GM21529 (cell line): ENCODE measurements around the gene TTLL9.
A peak's percentile ranks its signal among the peaks of the same experiment; 100 is the strongest.

Experiments
- ATAC-seq: cut with Tn5 transposase; IDR thresholded peaks from one replicate; pipeline ENCODE4 v1.9.1; 2021; ENCODE audit not compliant: unreplicated experiment

TTLL9 gene

GRCh38 chr20:31939661-31940060 lies 69.2 kb downstream of the TTLL9 start:
- no peak for ATAC-seq

- no peak for ATAC-seq
Measured at GRCh38 chr20:31943052-31943471, 72.6 kb downstream of the TTLL9 start.

GRCh38 chr20:31945319-31945718 lies 74.9 kb downstream of the TTLL9 start:
- no peak for ATAC-seq

- ATAC-seq = no peak
Measured at GRCh38 chr20:31945785-31946184, 75.4 kb downstream of the TTLL9 start.

DNA sequence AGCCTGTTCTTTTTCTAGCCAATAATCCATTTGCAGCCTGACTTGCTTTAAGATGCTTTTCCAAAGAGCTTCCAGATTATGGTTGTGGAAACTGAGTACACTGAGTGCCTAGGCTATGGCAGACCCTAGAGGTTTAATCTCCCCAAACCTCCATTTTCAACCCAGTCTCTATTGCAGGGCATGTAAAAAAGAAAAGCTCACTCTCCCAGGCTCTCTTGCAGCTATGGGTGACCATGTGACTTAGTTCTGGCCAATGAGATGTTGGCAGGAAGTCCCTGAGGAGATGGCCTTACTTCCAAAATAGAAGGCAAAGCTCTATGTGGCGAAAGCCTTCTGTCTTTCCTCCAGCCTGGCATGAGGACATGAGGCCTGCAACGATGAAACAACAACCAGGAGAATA lies 77.6 kb downstream of the TTLL9 start:
- ATAC-seq = no peak

- no peak for ATAC-seq
Measured at GRCh38 chr20:31949877-31950646, 79.6 kb downstream of the TTLL9 start.

GRCh38 chr20:31951203-31951529 lies 80.7 kb downstream of the TTLL9 start:
- no peak for ATAC-seq

GRCh38 chr20:31951530-31952453 lies 81.4 kb downstream of the TTLL9 start, which contains the start of gene PDRG1:
Gene PDRG1, minus strand, starts transcription at chr20:31952046. Its CDS starts 85 bp downstream, at chr20:31951961.
- ATAC-seq = peak; percentile 86

DNA sequence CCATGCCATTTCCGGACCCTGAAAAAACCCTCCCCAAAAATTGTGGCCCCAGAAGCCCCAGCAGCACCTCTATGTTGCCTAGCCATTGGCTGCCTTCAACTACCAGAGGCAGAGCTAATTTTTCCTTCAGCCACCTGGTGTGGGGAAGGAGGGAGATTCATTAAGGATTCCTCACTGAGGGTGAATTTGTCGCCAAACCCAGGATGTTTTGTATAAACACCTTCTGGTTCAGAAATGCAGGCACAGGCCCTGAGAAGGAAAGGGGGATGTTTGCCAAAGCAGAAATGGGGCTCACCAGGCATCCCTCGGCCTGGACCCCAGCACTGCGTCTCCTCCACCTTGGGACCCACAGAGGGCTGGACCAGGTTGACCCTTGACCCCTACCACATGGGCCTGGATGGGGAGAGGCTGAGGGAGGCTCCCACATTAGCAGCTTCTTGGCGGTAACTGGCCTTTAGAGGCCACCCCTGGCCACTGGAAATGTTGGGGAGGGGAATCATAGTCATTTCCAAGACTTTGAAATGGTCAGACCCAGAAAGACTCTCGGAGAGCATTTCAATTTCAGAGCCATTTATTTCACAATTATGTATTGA lies 83.2 kb downstream of the TTLL9 start:
- ATAC-seq = no peak

GRCh38 chr20:31954500-31954899 lies 84.1 kb downstream of the TTLL9 start:
- ATAC-seq = no peak

DNA sequence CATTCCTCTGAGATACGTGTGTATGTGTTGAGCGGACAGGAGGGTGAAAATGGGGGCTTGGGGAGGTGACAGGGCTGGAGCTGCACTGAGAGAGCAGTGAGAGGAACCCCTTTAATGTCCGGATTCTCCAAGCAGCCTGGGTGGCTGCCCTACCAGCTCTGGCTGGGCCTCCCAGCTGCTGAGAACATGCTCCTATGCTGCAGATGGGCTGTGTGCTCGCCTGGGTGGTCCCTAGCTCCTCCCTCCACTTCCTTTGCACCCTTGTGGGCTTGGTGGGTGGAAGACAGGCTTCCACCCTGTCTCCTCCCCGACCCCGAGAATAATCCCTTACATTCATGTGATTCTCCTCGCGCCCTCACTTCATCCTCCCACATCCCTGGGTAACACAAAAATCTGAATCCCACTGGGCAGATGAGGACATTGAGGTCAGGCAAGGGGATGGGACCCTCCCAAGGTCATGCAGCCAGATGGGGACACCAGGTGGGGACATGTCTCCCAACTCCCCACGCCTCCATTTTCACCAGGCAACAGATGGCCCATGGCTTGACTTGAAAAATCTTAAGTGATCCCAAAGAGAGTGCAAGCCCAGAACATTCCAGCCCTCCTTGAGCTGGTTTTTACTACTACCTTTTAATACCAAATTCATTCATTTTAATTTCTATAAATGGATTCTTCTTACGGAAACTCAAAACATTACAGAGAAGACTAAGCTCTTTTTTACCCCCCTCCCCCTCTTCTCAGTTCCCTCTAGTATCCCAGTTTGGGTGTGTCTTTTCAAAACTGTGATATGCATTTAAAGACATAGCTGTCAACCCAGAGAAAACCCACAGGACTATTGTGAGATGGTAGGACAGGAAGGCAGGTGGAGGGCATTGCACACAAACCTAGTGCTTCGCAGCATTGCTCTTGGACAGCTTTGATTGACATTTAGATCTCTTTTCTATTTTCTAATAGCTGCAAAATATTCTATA lies 86.4 kb downstream of the TTLL9 start:
- ATAC-seq = no peak

- no peak for ATAC-seq
Measured at GRCh38 chr20:31962761-31963160, 92.3 kb downstream of the TTLL9 start.

GRCh38 chr20:31963889-31964288 lies 93.5 kb downstream of the TTLL9 start:
- no peak for ATAC-seq

DNA sequence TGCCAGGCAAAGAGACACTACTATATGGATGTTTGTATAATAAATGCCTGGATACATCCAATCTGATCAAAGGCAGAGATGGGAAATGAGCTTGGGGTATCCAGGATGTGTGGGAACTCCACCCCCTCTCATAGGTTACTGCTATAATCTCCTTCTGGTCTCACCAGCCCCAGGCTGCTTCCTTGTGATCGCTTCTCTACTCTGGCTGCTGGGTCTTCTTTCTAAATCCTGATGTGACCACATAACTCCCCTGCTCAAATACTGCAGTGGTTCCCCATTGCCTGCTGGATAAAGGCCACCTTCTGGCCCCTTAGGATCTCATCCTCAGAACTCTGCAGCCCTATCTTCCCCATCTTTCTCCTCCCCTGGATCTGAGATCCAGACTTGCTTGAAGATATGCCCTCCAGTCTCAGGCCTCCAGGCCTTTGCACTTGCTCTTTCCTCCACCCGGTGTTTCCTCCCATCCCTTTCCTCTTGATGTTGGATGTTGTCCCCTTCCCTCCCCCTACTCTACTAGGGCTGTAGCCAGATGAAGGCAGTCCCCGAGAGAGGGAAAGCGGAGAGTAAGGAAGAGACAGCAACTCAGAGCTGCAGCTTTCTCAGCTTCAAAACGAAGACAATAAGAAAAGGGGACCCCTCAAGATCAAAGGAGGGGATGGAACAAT lies 96.7 kb downstream of the TTLL9 start:
- no peak for ATAC-seq

GRCh38 chr20:31967830-31968249 lies 97.4 kb downstream of the TTLL9 start, which contains the start of gene XKR7:
Gene XKR7, plus strand, starts transcription at chr20:31968151. Its CDS starts 25 bp downstream, at chr20:31968176.
- no peak for ATAC-seq

DNA sequence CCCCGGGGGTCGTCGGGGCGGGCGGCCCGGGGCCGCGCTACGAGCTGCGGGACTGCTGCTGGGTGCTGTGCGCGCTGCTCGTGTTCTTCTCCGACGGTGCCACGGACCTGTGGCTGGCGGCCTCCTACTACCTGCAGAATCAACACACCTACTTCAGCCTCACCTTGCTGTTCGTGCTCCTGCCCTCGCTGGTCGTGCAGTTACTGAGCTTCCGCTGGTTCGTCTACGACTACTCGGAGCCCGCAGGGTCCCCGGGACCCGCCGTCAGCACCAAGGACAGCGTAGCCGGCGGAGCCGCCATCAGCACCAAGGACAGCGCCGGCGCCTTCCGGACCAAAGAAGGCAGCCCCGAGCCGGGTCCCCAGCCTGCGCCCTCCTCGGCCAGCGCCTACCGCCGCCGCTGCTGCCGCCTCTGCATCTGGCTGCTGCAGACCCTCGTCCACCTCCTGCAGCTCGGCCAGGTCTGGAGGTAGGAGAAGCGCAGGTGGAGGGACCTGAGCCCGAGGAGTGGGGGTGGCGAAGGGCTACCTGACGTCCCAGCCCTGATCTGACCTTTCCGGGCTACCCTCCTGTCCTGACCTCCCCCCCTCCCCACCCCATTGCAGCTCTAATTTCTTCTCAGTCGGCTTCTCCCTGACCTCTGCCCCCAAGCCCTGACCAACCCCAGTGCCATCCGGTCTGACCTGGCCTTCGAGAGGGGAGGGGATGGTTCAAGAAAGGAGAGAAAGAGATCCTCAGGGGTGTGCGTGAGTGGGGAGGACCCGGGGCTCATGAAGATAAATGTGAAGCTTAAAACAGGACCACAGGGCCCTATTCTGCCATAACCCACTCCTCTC lies 98.1 kb downstream of the TTLL9 start:
- ATAC-seq = no peak

DNA sequence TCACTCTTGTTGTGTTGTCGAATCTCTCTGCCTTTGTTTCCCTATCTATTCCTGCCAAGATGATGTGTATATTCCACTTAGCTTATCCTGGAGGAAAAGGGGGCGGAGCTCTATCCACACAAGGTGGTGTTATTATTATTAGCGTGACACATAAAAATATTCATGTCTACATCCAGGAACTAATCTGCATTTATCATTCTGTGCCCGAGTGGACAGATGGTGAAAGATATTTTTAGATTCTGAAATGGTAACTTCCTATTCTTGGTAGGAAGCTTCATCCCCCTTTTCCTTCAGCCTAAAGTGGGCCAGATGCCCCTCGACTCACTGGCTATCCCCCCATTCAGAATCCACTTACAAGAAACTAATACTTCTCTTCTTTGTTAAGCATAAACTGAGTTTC lies 99.6 kb downstream of the TTLL9 start:
- no peak for ATAC-seq

DNA sequence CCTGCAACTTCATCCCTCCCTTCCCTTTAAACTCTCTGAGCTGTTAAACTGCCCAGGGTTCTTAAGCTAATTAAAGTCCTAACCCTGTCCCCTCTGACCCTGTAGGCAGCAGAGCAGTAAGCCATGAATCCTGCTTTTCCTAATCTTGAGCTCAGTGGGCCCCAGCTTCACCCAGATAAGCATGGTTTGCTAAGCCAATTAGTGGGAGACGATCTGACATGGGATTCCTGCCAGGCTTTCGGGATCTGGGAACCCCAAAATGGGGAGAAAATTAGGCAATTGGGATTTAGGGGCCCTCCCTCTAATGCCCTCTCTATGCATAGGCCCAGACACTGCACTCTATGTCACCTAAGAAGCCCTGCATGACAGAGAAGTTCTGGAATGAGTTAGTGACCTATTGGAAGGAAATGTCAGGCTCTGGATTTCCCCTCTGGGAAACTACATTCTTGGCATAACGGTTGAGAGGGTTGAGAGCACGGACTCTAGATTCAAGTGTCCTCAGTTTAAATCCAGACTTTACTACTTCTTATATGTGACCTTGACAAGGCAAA lies 102.1 kb downstream of the TTLL9 start:
- no peak for ATAC-seq

DNA sequence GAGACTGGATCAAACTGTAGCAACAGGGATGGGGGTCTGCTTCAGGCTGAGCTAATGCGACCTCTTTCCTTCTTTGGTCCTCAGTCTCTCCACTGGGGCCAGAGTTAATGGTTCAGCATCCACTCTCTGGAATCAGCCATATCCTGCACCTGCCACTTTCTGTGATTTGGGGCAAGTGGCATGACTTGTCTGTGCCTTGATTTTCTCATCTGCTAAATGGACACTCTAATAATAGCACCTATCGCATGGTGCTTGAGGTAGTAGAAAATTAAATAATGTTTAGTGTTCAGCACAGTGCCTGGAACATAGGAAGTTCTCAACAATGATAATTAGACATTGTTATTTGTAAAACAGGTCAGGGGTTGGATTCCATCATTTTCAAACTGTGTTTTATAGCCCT lies 103.9 kb downstream of the TTLL9 start:
- ATAC-seq = no peak
